Measurements from ENCODE around the gene EEA1.

- TF ChIP-seq POLR2A (IDR thresholded peaks at IDR 0.05), result no peak
- no peak for TF ChIP-seq CTCF (IDR thresholded peaks at IDR 0.05)
Observed at GRCh38 chr12:92847368-92847767, 81.7 kb downstream of the EEA1 start.
